Measurements from ENCODE around the gene CKAP4. TPM values are rescaled to one million over a fixed set of nuclear protein-coding genes. Genes with fewer than 3 reads are reported as not detected.

CKAP4 gene
- total and polyA plus RNA-seq, 2 donors (not counting 1 experiment from before 2014, with no cell fraction given), result 7.4 to 29.2 TPM

- H3K4me1 ChIP-seq (ENCODE audit: control insufficient read depth in 2 of 2, insufficient read depth in 2 of 2, low read length in 2 of 2), result peaks cover 12 to 16% of the 10 kb centered on the region in 2 donors
- no peaks in the 10 kb centered on the region for H3K79me2 ChIP-seq (ENCODE audit: control insufficient read depth, insufficient read depth, low read length)
- H3K9me3 Mint-ChIP-seq (ENCODE audit: insufficient read depth), result no peaks in the 10 kb centered on the region
- peaks cover 0 to 12% (median 3%) of the 10 kb centered on the region in 4 experiments for H3K27me3 ChIP-seq (replicated peaks in 1 of 4; ENCODE audit: control extremely low read depth in 1 of 4, control insufficient read depth in 3 of 4, insufficient read depth in 4 of 4, low read length in 3 of 4)
- H2AFZ ChIP-seq (ENCODE audit: insufficient read depth, low read depth, low read length, poor library complexity, severe bottlenecking), result no peak overlapping the region
- ATAC-seq (ENCODE audit: low read depth) (no peak), DNase-seq (no peak)
- WGBS (ENCODE audit: insufficient coverage), result 100% methylated on average over 2 of the region's 7 CpGs
- ChIA-PET CTCF (interaction anchor here (0.8 to 9.8 kb wide), 17 partner anchors 9 to 614 kb away, joined by 3 to 393 read pairs (median 9); partner anchors contain the start of genes POLR3B and TCP11L2), POLR2A (interaction anchor here (3.7 kb wide), 1 partner anchor 74 kb away, joined by 26 read pairs; the partner anchor contains the start of gene TCP11L2)
- no peak overlapping the region for H3K27ac Mint-ChIP-seq
- no peak overlapping the region for H3K4me2 ChIP-seq (replicated peaks; ENCODE audit: low read depth, low read length, poor library complexity, severe bottlenecking)
- TF ChIP-seq EZH2 (IDR thresholded peaks at IDR 0.05; ENCODE audit: borderline replicate concordance, insufficient read depth, low read depth, low read length, poor library complexity, severe bottlenecking) (no peak), CTCF (IDR thresholded peaks at IDR 0.05) (no peak)
- H3K27me3 Mint-ChIP-seq, result peaks cover 10% of the 10 kb centered on the region
- H3K9ac ChIP-seq (ENCODE audit: low read length), result no peak overlapping the region
- H3K4me1 Mint-ChIP-seq, result peaks cover 21% of the 10 kb centered on the region
- intact Hi-C loops (cut with micrococcal nuclease), result loop anchor here (10.0 kb wide), 1 partner anchor 696 kb away; no protein-coding TSS in a partner anchor
- H3K9me3 ChIP-seq (ENCODE audit: control extremely low read depth in 1 of 3, control insufficient read depth in 2 of 3, insufficient read depth in 1 of 3, low read length in 2 of 3), result peaks cover 0 to 4% (median 0%) of the 10 kb centered on the region in 3 donors
- peak overlapping the region in 1 of 2 donors; percentile 76 for H3K27ac ChIP-seq (ENCODE audit: low read length in 2 of 2)
- H3K4me3 ChIP-seq (ENCODE audit: control extremely low read depth in 1 of 5, extremely low read depth in 1 of 5, insufficient read depth in 1 of 5, low read depth in 2 of 5, low read length in 4 of 5), result no peak overlapping the region
- no peaks in the 10 kb centered on the region for H4K20me1 ChIP-seq (ENCODE audit: control insufficient read depth, insufficient read depth, low read length, poor library complexity, severe bottlenecking)
- H3K36me3 ChIP-seq (replicated peaks in 1 of 2; ENCODE audit: control extremely low read depth in 1 of 2, control insufficient read depth in 1 of 2, extremely low read depth in 1 of 2, insufficient read depth in 2 of 2, low read length in 1 of 2), result no peaks in the 10 kb centered on the region
- H3K4me3 Mint-ChIP-seq, result no peak overlapping the region
Measured at GRCh38 chr12:106228320-106228710, 19.5 kb downstream of the CKAP4 start.

- H3K27me3 ChIP-seq (replicated peaks in 1 of 4; ENCODE audit: control extremely low read depth in 1 of 4, control insufficient read depth in 3 of 4, insufficient read depth in 4 of 4, low read length in 3 of 4), result peaks cover 0 to 16% (median 4%) of the 10 kb centered on the region in 4 experiments
- no peaks in the 10 kb centered on the region for H3K79me2 ChIP-seq (ENCODE audit: control insufficient read depth, insufficient read depth, low read length)
- peak; percentile 70 for DNase-seq
- WGBS (ENCODE audit: insufficient coverage), result 67% methylated on average over 5 of the region's 8 CpGs
- peak overlapping the region in 1 of 5 experiments; percentile 20 for H3K4me3 ChIP-seq (ENCODE audit: control extremely low read depth in 1 of 5, extremely low read depth in 1 of 5, insufficient read depth in 1 of 5, low read depth in 2 of 5, low read length in 4 of 5)
- CTCF ChIA-PET, result interaction anchor here (0.8 to 9.8 kb wide), 29 partner anchors 10 to 807 kb away, joined by 3 to 393 read pairs (median 9); partner anchors contain the start of genes CKAP4, POLR3B and TCP11L2
- no peaks in the 10 kb centered on the region for H3K9me3 Mint-ChIP-seq (ENCODE audit: insufficient read depth)
- no peak for TF ChIP-seq CTCF (IDR thresholded peaks at IDR 0.05)
- no peak for TF ChIP-seq EZH2 (IDR thresholded peaks at IDR 0.05; ENCODE audit: borderline replicate concordance, insufficient read depth, low read depth, low read length, poor library complexity, severe bottlenecking)
- peak; percentile 69 for ATAC-seq (ENCODE audit: low read depth)
- intact Hi-C loops (cut with micrococcal nuclease), result loop anchor here (1.0 to 10.0 kb wide), 5 partner anchors 20 to 697 kb away; partner anchors contain the start of gene POLR3B
- no peaks in the 10 kb centered on the region for H3K36me3 ChIP-seq (replicated peaks in 1 of 2; ENCODE audit: control extremely low read depth in 1 of 2, control insufficient read depth in 1 of 2, extremely low read depth in 1 of 2, insufficient read depth in 2 of 2, low read length in 1 of 2)
- peak overlapping the region; percentile 11 for H3K9ac ChIP-seq (ENCODE audit: low read length)
- peaks cover 12 to 16% of the 10 kb centered on the region in 2 donors for H3K4me1 ChIP-seq (ENCODE audit: control insufficient read depth in 2 of 2, insufficient read depth in 2 of 2, low read length in 2 of 2)
- peaks cover 10% of the 10 kb centered on the region for H3K27me3 Mint-ChIP-seq
- peak overlapping the region; percentile 43 for H3K4me2 ChIP-seq (replicated peaks; ENCODE audit: low read depth, low read length, poor library complexity, severe bottlenecking)
- H3K27ac ChIP-seq (ENCODE audit: low read length in 2 of 2), result peak overlapping the region; percentile 76
- peaks cover 21% of the 10 kb centered on the region for H3K4me1 Mint-ChIP-seq
- H3K27ac Mint-ChIP-seq, result peak overlapping the region; percentile 90
- H2AFZ ChIP-seq (ENCODE audit: insufficient read depth, low read depth, low read length, poor library complexity, severe bottlenecking), result peak overlapping the region; percentile 50
- POLR2A ChIA-PET, result interaction anchor here (0.9 to 3.7 kb wide), 4 partner anchors 21 to 75 kb away, joined by 3 to 26 read pairs (median 6); partner anchors contain the start of gene TCP11L2
- H4K20me1 ChIP-seq (ENCODE audit: control insufficient read depth, insufficient read depth, low read length, poor library complexity, severe bottlenecking), result no peaks in the 10 kb centered on the region
- H3K9me3 ChIP-seq (ENCODE audit: control extremely low read depth in 1 of 3, control insufficient read depth in 2 of 3, insufficient read depth in 1 of 3, low read length in 2 of 3), result no peaks in the 10 kb centered on the region
- H3K4me3 Mint-ChIP-seq, result peak overlapping the region; percentile 40
Measured at GRCh38 chr12:106227641-106228319, 20.0 kb downstream of the CKAP4 start.

Measured in B cell (primary cell).